ENCODE results near the gene TNS1. TPM values are rescaled to one million over a fixed set of nuclear protein-coding genes. Genes with fewer than 3 reads are reported as not detected.

Gene TNS1
- total RNA-seq, 1 donor from 2014 or later: 449 TPM

GRCh38 chr2:217919204-217919603 lies 83.6 kb downstream of the TNS1 start:
- no peak for DNase-seq (ENCODE audit: low spot score)

- DNase-seq (ENCODE audit: low spot score): no peak
These were observed 84.3 kb downstream of the TNS1 start for GRCh38 chr2:217918308-217919024.

GRCh38 chr2:217916504-217917254 lies 86.1 kb downstream of the TNS1 start:
- no peak for DNase-seq (ENCODE audit: low spot score)

GRCh38 chr2:217915706-217916105 lies 87.1 kb downstream of the TNS1 start:
- DNase-seq (ENCODE audit: low spot score): no peak

- DNase-seq (ENCODE audit: low spot score): no peak
These were observed 87.9 kb downstream of the TNS1 start for GRCh38 chr2:217914878-217915277.

- DNase-seq (ENCODE audit: low spot score): no peak
These were observed 88.7 kb downstream of the TNS1 start for GRCh38 chr2:217914078-217914477.

- DNase-seq (ENCODE audit: low spot score): no peak
These were observed 89.4 kb downstream of the TNS1 start for GRCh38 chr2:217913436-217913835.

- no peak for DNase-seq (ENCODE audit: low spot score)
These were observed 90.4 kb downstream of the TNS1 start for GRCh38 chr2:217912098-217913024.

- no peak for DNase-seq (ENCODE audit: low spot score)
These were observed 91.3 kb downstream of the TNS1 start for GRCh38 chr2:217911283-217912097.

- DNase-seq (ENCODE audit: low spot score): no peak
These were observed 92.0 kb downstream of the TNS1 start for GRCh38 chr2:217910875-217911212.

GRCh38 chr2:217909156-217909820 lies 93.5 kb downstream of the TNS1 start:
- DNase-seq (ENCODE audit: low spot score): no peak

- DNase-seq (ENCODE audit: low spot score): no peak
These were observed 94.3 kb downstream of the TNS1 start for GRCh38 chr2:217908544-217908943.

GRCh38 chr2:217907266-217907665 lies 95.5 kb downstream of the TNS1 start:
- no peak for DNase-seq (ENCODE audit: low spot score)

GRCh38 chr2:217906798-217907197 lies 96.0 kb downstream of the TNS1 start:
- no peak for DNase-seq (ENCODE audit: low spot score)

- no peak for DNase-seq (ENCODE audit: low spot score)
These were observed 96.9 kb downstream of the TNS1 start for GRCh38 chr2:217905896-217906295.

- DNase-seq (ENCODE audit: low spot score): no peak
These were observed 97.4 kb downstream of the TNS1 start for GRCh38 chr2:217905395-217905794.

GRCh38 chr2:217904614-217904965 lies 98.2 kb downstream of the TNS1 start:
- DNase-seq (ENCODE audit: low spot score): no peak

- no peak for DNase-seq (ENCODE audit: low spot score)
These were observed 98.8 kb downstream of the TNS1 start for GRCh38 chr2:217903859-217904613.

GRCh38 chr2:217903142-217903858 lies 99.5 kb downstream of the TNS1 start:
- DNase-seq (ENCODE audit: low spot score): no peak

All from mesenteric fat pad (tissue), 1 donor.